ENCODE measurements around the gene FOXO3.

FOXO3 gene

GRCh38 chr6:108673602-108674001 is 112.9 kb downstream of the FOXO3 start:
- Histone ChIP-seq H3K4me3 (ENCODE audit: low read length) (no peak overlapping the region), H3K9me3 (ENCODE audit: insufficient read depth, low read length) (no peaks in the 10 kb centered on the region), H3K27ac (ENCODE audit: low read length) (no peak overlapping the region), H3K4me2 (ENCODE audit: low read length) (no peak overlapping the region), H3K9ac (ENCODE audit: low read length) (no peak overlapping the region), H3K36me3 (replicated peaks; ENCODE audit: low read depth, low read length) (no peaks in the 10 kb centered on the region), H3K4me1 (ENCODE audit: low read length) (no peaks in the 10 kb centered on the region), H2AFZ (ENCODE audit: low read depth, low read length) (no peak overlapping the region), H3K79me2 (ENCODE audit: low read length) (no peaks in the 10 kb centered on the region), H4K20me1 (ENCODE audit: insufficient read depth, low read length) (no peaks in the 10 kb centered on the region), H3K27me3 (ENCODE audit: low read depth, low read length) (no peaks in the 10 kb centered on the region)
- no peak for TF ChIP-seq EZH2phosphoT487 (IDR thresholded peaks at IDR 0.05; ENCODE audit: low read depth)
- TF ChIP-seq, protein P1, sequence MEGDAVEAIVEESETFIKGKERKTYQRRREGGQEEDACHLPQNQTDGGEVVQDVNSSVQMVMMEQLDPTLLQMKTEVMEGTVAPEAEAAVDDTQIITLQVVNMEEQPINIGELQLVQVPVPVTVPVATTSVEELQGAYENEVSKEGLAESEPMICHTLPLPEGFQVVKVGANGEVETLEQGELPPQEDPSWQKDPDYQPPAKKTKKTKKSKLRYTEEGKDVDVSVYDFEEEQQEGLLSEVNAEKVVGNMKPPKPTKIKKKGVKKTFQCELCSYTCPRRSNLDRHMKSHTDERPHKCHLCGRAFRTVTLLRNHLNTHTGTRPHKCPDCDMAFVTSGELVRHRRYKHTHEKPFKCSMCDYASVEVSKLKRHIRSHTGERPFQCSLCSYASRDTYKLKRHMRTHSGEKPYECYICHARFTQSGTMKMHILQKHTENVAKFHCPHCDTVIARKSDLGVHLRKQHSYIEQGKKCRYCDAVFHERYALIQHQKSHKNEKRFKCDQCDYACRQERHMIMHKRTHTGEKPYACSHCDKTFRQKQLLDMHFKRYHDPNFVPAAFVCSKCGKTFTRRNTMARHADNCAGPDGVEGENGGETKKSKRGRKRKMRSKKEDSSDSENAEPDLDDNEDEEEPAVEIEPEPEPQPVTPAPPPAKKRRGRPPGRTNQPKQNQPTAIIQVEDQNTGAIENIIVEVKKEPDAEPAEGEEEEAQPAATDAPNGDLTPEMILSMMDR (IDR thresholded peaks at IDR 0.05; ENCODE audit: low read depth, low read length): no peak

DNA sequence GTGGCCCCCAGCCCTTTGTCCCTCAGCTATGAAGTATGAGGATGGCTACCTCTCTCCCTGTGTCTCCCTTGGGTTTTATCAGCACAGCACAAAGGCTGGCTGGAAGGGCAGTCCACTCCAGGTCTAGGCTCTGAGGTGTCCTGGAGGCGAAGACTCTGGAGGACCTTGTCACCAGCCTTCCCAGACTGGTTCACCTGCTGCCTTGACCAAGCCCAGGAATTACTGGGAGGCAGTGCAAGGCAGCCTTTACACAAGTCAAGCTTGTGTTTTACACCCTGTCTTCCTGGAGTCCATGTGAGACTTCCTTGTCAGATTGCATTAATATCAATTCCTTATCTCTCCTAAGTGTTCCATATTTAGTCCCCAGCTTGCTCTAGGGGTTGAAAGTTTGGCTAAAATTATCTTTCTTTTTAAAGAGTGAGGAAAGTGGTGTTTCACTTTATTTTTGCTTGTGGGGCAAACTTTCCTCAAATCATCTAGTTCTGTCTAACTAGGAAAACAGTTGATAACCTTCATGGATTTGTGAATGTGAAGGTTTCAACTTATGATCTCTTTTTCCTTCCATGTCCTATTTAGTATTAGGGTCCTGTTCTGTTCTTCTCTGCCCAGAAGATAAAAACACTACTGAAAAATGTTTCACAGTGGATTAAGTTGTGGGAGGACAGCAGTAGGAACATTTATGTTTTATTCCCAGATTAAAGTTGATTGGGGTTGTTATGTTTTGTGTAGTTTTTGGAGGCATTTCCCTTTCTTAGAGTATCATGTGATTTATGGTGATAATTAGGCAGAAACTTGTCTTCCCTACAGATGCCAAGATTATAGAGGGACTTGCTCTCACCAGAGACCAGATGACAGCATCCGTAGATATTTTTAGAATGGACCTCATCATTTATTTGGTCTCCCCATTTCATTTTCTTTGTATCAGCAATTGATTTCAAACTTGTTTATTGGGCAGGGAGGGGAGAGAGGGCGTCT is 114.8 kb downstream of the FOXO3 start:
- no peaks in the 10 kb centered on the region for H3K36me3 ChIP-seq (replicated peaks; ENCODE audit: low read depth, low read length)
- no peak overlapping the region for H3K4me2 ChIP-seq (ENCODE audit: low read length)
- H3K27me3 ChIP-seq (ENCODE audit: low read depth, low read length): no peaks in the 10 kb centered on the region
- H3K4me3 ChIP-seq (ENCODE audit: low read length): no peak overlapping the region
- H3K79me2 ChIP-seq (ENCODE audit: low read length): no peaks in the 10 kb centered on the region
- no peak overlapping the region for H3K27ac ChIP-seq (ENCODE audit: low read length)
- H2AFZ ChIP-seq (ENCODE audit: low read depth, low read length): no peak overlapping the region
- H4K20me1 ChIP-seq (ENCODE audit: insufficient read depth, low read length): no peaks in the 10 kb centered on the region
- H3K9me3 ChIP-seq (ENCODE audit: insufficient read depth, low read length): no peaks in the 10 kb centered on the region
- TF ChIP-seq, protein P1 (IDR thresholded peaks at IDR 0.05; ENCODE audit: low read depth, low read length): no peak
- TF ChIP-seq EZH2phosphoT487 (IDR thresholded peaks at IDR 0.05; ENCODE audit: low read depth): no peak
- H3K4me1 ChIP-seq (ENCODE audit: low read length): no peaks in the 10 kb centered on the region
- H3K9ac ChIP-seq (ENCODE audit: low read length): no peak overlapping the region

- H3K4me2 ChIP-seq (ENCODE audit: low read length): no peak overlapping the region
- H3K4me3 ChIP-seq (ENCODE audit: low read length): no peak overlapping the region
- H3K36me3 ChIP-seq (replicated peaks; ENCODE audit: low read depth, low read length): no peaks in the 10 kb centered on the region
- no peak overlapping the region for H3K9ac ChIP-seq (ENCODE audit: low read length)
- H3K27me3 ChIP-seq (ENCODE audit: low read depth, low read length): no peaks in the 10 kb centered on the region
- no peaks in the 10 kb centered on the region for H4K20me1 ChIP-seq (ENCODE audit: insufficient read depth, low read length)
- no peak overlapping the region for H3K27ac ChIP-seq (ENCODE audit: low read length)
- H3K9me3 ChIP-seq (ENCODE audit: insufficient read depth, low read length): no peaks in the 10 kb centered on the region
- TF ChIP-seq EZH2phosphoT487 (IDR thresholded peaks at IDR 0.05; ENCODE audit: low read depth): no peak
- TF ChIP-seq, protein P1 (IDR thresholded peaks at IDR 0.05; ENCODE audit: low read depth, low read length): no peak
- H2AFZ ChIP-seq (ENCODE audit: low read depth, low read length): no peak overlapping the region
- no peaks in the 10 kb centered on the region for H3K79me2 ChIP-seq (ENCODE audit: low read length)
- H3K4me1 ChIP-seq (ENCODE audit: low read length): no peaks in the 10 kb centered on the region
These were observed 115.8 kb downstream of the FOXO3 start for GRCh38 chr6:108676555-108676954.

- no peaks in the 10 kb centered on the region for H3K9me3 ChIP-seq (ENCODE audit: insufficient read depth, low read length)
- H3K4me3 ChIP-seq (ENCODE audit: low read length): no peak overlapping the region
- H3K27ac ChIP-seq (ENCODE audit: low read length): no peak overlapping the region
- H3K36me3 ChIP-seq (replicated peaks; ENCODE audit: low read depth, low read length): no peaks in the 10 kb centered on the region
- H4K20me1 ChIP-seq (ENCODE audit: insufficient read depth, low read length): no peaks in the 10 kb centered on the region
- no peaks in the 10 kb centered on the region for H3K4me1 ChIP-seq (ENCODE audit: low read length)
- H3K4me2 ChIP-seq (ENCODE audit: low read length): no peak overlapping the region
- TF ChIP-seq EZH2phosphoT487 (IDR thresholded peaks at IDR 0.05; ENCODE audit: low read depth): no peak
- TF ChIP-seq, protein P1 (IDR thresholded peaks at IDR 0.05; ENCODE audit: low read depth, low read length): no peak
- no peak overlapping the region for H3K9ac ChIP-seq (ENCODE audit: low read length)
- H3K79me2 ChIP-seq (ENCODE audit: low read length): no peaks in the 10 kb centered on the region
- H2AFZ ChIP-seq (ENCODE audit: low read depth, low read length): no peak overlapping the region
- no peaks in the 10 kb centered on the region for H3K27me3 ChIP-seq (ENCODE audit: low read depth, low read length)
These were observed 116.6 kb downstream of the FOXO3 start for GRCh38 chr6:108677357-108677756.

Measured in OCI-LY3 (cell line).